ENCODE results near the gene GALNT18.

The GALNT18 gene

DNA sequence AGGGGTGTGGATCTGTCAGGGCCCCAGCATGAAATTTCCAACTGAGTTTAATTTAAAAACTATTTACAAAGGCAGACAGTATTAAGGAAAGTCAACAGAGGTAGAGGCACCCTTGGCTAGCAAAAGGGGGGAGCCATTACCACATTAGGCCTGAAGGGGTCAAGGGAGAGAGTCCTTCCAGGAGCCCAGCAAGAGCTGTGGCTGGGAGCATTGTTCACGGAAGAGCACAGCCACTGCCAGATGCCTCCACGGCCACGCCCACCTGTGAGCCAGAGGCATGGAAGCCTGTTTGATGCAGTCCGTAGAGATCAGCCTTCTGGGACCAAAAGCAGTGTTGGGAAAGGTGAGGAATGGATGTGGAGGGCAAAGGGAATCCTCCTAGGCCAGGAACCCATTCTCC, 102.6 kb downstream of the GALNT18 start:
- Histone ChIP-seq H3K4ac (ENCODE audit: low read length) (no peak overlapping the region), H3K9ac (ENCODE audit: low read depth, low read length, poor library complexity) (no peak overlapping the region), H3K18ac (ENCODE audit: low read length) (no peak overlapping the region), H3K4me1 (ENCODE audit: control insufficient read depth in 2 of 2, insufficient read depth in 1 of 2, low read depth in 1 of 2, low read length in 2 of 2) (peaks cover 0 to 7% of the 10 kb centered on the region in 2 donors), H2BK120ac (ENCODE audit: low read depth, low read length) (no peak overlapping the region), H2BK12ac (ENCODE audit: low read length) (no peak overlapping the region), H2BK15ac (ENCODE audit: low read length) (no peak overlapping the region), H3K9me3 (replicated peaks in 1 of 2; ENCODE audit: control insufficient read depth in 2 of 2, insufficient read depth in 1 of 2, low read depth in 1 of 2, low read length in 2 of 2) (no peaks in the 10 kb centered on the region), H2BK5ac (ENCODE audit: low read length) (no peak overlapping the region), H3K14ac (ENCODE audit: low read length) (peak overlapping the region; percentile 26), H3K4me3 (ENCODE audit: low read length in 2 of 2) (no peak overlapping the region), H2AK5ac (ENCODE audit: low read depth, low read length) (no peak overlapping the region), H2AFZ (ENCODE audit: low read length) (no peak overlapping the region), H4K91ac (ENCODE audit: low read depth, low read length, poor library complexity) (no peak overlapping the region), H3K4me2 (ENCODE audit: insufficient read depth, low read length, poor library complexity, severe bottlenecking) (no peak overlapping the region), H3K23ac (ENCODE audit: low read depth, low read length, poor library complexity) (no peak overlapping the region), H3K36me3 (replicated peaks in 1 of 2; ENCODE audit: control insufficient read depth in 2 of 2, insufficient read depth in 2 of 2, low read length in 2 of 2) (no peaks in the 10 kb centered on the region), H4K8ac (ENCODE audit: low read depth, low read length) (no peak overlapping the region), H3K79me1 (ENCODE audit: low read depth, low read length) (peaks cover 2% of the 10 kb centered on the region), H3K27ac (replicated peaks; ENCODE audit: low read length) (no peak overlapping the region), H3K27me3 (ENCODE audit: control insufficient read depth in 3 of 3, insufficient read depth in 3 of 3, low read depth in 1 of 3, low read length in 3 of 3) (peaks cover 0 to 5% (median 0%) of the 10 kb centered on the region in 3 experiments)
- DNase-seq (ENCODE audit: low spot score) = no peak
- no CpG with 5 or more reads among the region's 4 CpGs for WGBS, 2 donors (ENCODE audit: extremely low coverage in 2 of 2, insufficient read length in 2 of 2, insufficient replicate concordance in 1 of 2)

DNA sequence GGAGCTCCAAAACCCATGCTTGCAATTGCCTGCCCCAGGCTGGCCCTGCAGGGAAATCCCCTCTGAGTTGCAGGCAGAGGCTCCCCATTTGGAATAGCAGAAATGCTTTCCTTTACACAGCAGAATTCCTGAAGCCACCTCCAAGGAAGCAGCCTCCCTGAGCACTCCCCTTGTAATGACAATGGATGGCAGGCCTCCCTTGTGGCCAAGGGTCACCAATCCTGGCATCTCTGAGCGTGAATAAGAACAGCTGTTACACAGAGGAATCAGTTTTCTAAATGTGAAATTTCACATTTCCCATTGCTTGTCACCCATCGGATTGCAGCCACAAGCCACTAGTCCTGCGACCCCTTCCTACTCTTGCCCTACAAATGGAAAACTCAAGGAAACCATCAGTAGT, 107.6 kb downstream of the GALNT18 start:
- H3K36me3 ChIP-seq (replicated peaks in 1 of 2; ENCODE audit: control insufficient read depth in 2 of 2, insufficient read depth in 2 of 2, low read length in 2 of 2) = no peaks in the 10 kb centered on the region
- no peak overlapping the region for H2BK120ac ChIP-seq (ENCODE audit: low read depth, low read length)
- H2BK12ac ChIP-seq (ENCODE audit: low read length) = no peak overlapping the region
- no peaks in the 10 kb centered on the region for H3K79me1 ChIP-seq (ENCODE audit: low read depth, low read length)
- H3K9ac ChIP-seq (ENCODE audit: low read depth, low read length, poor library complexity) = no peak overlapping the region
- H4K91ac ChIP-seq (ENCODE audit: low read depth, low read length, poor library complexity) = no peak overlapping the region
- no peak overlapping the region for H4K8ac ChIP-seq (ENCODE audit: low read depth, low read length)
- peaks cover 2 to 33% of the 10 kb centered on the region in 2 donors for H3K4me1 ChIP-seq (ENCODE audit: control insufficient read depth in 2 of 2, insufficient read depth in 1 of 2, low read depth in 1 of 2, low read length in 2 of 2)
- H3K9me3 ChIP-seq (replicated peaks in 1 of 2; ENCODE audit: control insufficient read depth in 2 of 2, insufficient read depth in 1 of 2, low read depth in 1 of 2, low read length in 2 of 2) = no peaks in the 10 kb centered on the region
- no peak overlapping the region for H2AFZ ChIP-seq (ENCODE audit: low read length)
- H3K14ac ChIP-seq (ENCODE audit: low read length) = no peak overlapping the region
- no peak overlapping the region for H3K23ac ChIP-seq (ENCODE audit: low read depth, low read length, poor library complexity)
- H3K4me2 ChIP-seq (ENCODE audit: insufficient read depth, low read length, poor library complexity, severe bottlenecking) = no peak overlapping the region
- no peak overlapping the region for H3K27ac ChIP-seq (replicated peaks; ENCODE audit: low read length)
- no CpG with 5 or more reads among the region's 3 CpGs for WGBS, 2 donors (ENCODE audit: extremely low coverage in 2 of 2, insufficient read length in 2 of 2, insufficient replicate concordance in 1 of 2)
- no peak overlapping the region for H2BK5ac ChIP-seq (ENCODE audit: low read length)
- no peak overlapping the region for H2AK5ac ChIP-seq (ENCODE audit: low read depth, low read length)
- no peaks in the 10 kb centered on the region for H3K27me3 ChIP-seq (ENCODE audit: control insufficient read depth in 3 of 3, insufficient read depth in 3 of 3, low read depth in 1 of 3, low read length in 3 of 3)
- no peak overlapping the region for H3K4ac ChIP-seq (ENCODE audit: low read length)
- H3K4me3 ChIP-seq (ENCODE audit: low read length in 2 of 2) = no peak overlapping the region
- no peak overlapping the region for H2BK15ac ChIP-seq (ENCODE audit: low read length)
- no peak for DNase-seq (ENCODE audit: low spot score)
- peak overlapping the region; percentile 9 for H3K18ac ChIP-seq (ENCODE audit: low read length)

DNA sequence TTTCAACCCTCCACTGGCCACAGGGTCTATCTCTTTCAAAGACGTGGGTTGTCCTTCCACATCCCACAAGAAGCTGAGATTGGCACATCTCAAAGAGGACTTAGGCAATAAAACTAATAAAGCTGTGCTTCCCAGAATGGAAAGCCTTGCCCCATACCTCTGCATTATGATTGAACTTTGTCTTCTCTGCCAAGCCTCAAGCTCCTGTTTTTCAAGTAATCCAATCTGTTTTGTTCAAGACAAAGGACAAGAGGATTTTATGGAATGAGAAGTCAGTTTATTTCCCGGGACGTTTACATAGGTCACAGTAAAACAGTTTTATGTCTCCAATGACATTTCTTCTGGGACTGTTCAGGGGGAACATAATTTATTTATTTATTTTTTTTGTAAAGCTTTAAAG, 108.4 kb downstream of the GALNT18 start:
- Histone ChIP-seq H3K4me3 (ENCODE audit: low read length in 2 of 2) (no peak overlapping the region), H4K91ac (ENCODE audit: low read depth, low read length, poor library complexity) (no peak overlapping the region), H3K27ac (replicated peaks; ENCODE audit: low read length) (no peak overlapping the region), H2AK5ac (ENCODE audit: low read depth, low read length) (no peak overlapping the region), H3K79me1 (ENCODE audit: low read depth, low read length) (no peaks in the 10 kb centered on the region), H3K14ac (ENCODE audit: low read length) (no peak overlapping the region), H3K27me3 (ENCODE audit: control insufficient read depth in 3 of 3, insufficient read depth in 3 of 3, low read depth in 1 of 3, low read length in 3 of 3) (no peaks in the 10 kb centered on the region), H3K18ac (ENCODE audit: low read length) (no peak overlapping the region), H3K9me3 (replicated peaks in 1 of 2; ENCODE audit: control insufficient read depth in 2 of 2, insufficient read depth in 1 of 2, low read depth in 1 of 2, low read length in 2 of 2) (no peaks in the 10 kb centered on the region), H2BK5ac (ENCODE audit: low read length) (no peak overlapping the region), H2AFZ (ENCODE audit: low read length) (no peak overlapping the region), H3K36me3 (replicated peaks in 1 of 2; ENCODE audit: control insufficient read depth in 2 of 2, insufficient read depth in 2 of 2, low read length in 2 of 2) (no peaks in the 10 kb centered on the region), H2BK15ac (ENCODE audit: low read length) (no peak overlapping the region), H2BK120ac (ENCODE audit: low read depth, low read length) (no peak overlapping the region), H4K8ac (ENCODE audit: low read depth, low read length) (no peak overlapping the region), H3K4me2 (ENCODE audit: insufficient read depth, low read length, poor library complexity, severe bottlenecking) (no peak overlapping the region), H2BK12ac (ENCODE audit: low read length) (no peak overlapping the region), H3K23ac (ENCODE audit: low read depth, low read length, poor library complexity) (no peak overlapping the region), H3K4ac (ENCODE audit: low read length) (no peak overlapping the region), H3K4me1 (ENCODE audit: control insufficient read depth in 2 of 2, insufficient read depth in 1 of 2, low read depth in 1 of 2, low read length in 2 of 2) (peaks cover 2 to 33% of the 10 kb centered on the region in 2 donors), H3K9ac (ENCODE audit: low read depth, low read length, poor library complexity) (no peak overlapping the region)
- WGBS, 2 donors (ENCODE audit: extremely low coverage in 2 of 2, insufficient read length in 2 of 2, insufficient replicate concordance in 1 of 2) = no CpG with 5 or more reads among the region's 3 CpGs
- no peak for DNase-seq (ENCODE audit: low spot score)

DNA sequence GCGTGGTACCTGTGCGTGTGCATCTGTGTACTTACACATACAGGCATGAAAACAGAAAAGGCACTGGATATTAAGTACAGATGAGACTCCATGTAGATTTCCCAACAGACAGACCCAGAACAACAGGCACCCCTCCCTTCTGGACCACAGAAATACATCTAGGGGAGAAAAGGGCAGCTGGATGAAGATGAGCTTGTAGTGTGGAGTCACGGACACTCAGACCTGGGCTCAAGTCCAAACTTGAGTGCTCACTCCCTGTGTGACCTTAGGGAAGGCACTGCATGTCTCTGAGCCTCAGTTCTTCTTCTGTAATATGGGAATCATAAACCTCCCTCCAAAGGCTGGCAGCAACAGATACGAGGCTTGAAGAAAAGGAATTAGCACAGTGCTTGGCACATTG, 108.9 kb downstream of the GALNT18 start:
- no peak overlapping the region for H3K4me2 ChIP-seq (ENCODE audit: insufficient read depth, low read length, poor library complexity, severe bottlenecking)
- H4K8ac ChIP-seq (ENCODE audit: low read depth, low read length) = no peak overlapping the region
- H3K14ac ChIP-seq (ENCODE audit: low read length) = no peak overlapping the region
- no peak overlapping the region for H2BK120ac ChIP-seq (ENCODE audit: low read depth, low read length)
- no peaks in the 10 kb centered on the region for H3K9me3 ChIP-seq (replicated peaks in 1 of 2; ENCODE audit: control insufficient read depth in 2 of 2, insufficient read depth in 1 of 2, low read depth in 1 of 2, low read length in 2 of 2)
- WGBS, 2 donors (ENCODE audit: extremely low coverage in 2 of 2, insufficient read length in 2 of 2, insufficient replicate concordance in 1 of 2) = no CpG with 5 or more reads among the region's 4 CpGs
- no peaks in the 10 kb centered on the region for H3K36me3 ChIP-seq (replicated peaks in 1 of 2; ENCODE audit: control insufficient read depth in 2 of 2, insufficient read depth in 2 of 2, low read length in 2 of 2)
- no peak overlapping the region for H2BK5ac ChIP-seq (ENCODE audit: low read length)
- DNase-seq (ENCODE audit: low spot score) = no peak
- no peak overlapping the region for H4K91ac ChIP-seq (ENCODE audit: low read depth, low read length, poor library complexity)
- no peaks in the 10 kb centered on the region for H3K27me3 ChIP-seq (ENCODE audit: control insufficient read depth in 3 of 3, insufficient read depth in 3 of 3, low read depth in 1 of 3, low read length in 3 of 3)
- H3K4me1 ChIP-seq (ENCODE audit: control insufficient read depth in 2 of 2, insufficient read depth in 1 of 2, low read depth in 1 of 2, low read length in 2 of 2) = peaks cover 2 to 33% of the 10 kb centered on the region in 2 donors
- no peak overlapping the region for H3K27ac ChIP-seq (replicated peaks; ENCODE audit: low read length)
- H3K18ac ChIP-seq (ENCODE audit: low read length) = no peak overlapping the region
- H3K4me3 ChIP-seq (ENCODE audit: low read length in 2 of 2) = no peak overlapping the region
- H2AFZ ChIP-seq (ENCODE audit: low read length) = no peak overlapping the region
- H2AK5ac ChIP-seq (ENCODE audit: low read depth, low read length) = no peak overlapping the region
- H2BK12ac ChIP-seq (ENCODE audit: low read length) = no peak overlapping the region
- no peak overlapping the region for H3K4ac ChIP-seq (ENCODE audit: low read length)
- H3K79me1 ChIP-seq (ENCODE audit: low read depth, low read length) = no peaks in the 10 kb centered on the region
- no peak overlapping the region for H3K9ac ChIP-seq (ENCODE audit: low read depth, low read length, poor library complexity)
- H2BK15ac ChIP-seq (ENCODE audit: low read length) = no peak overlapping the region
- H3K23ac ChIP-seq (ENCODE audit: low read depth, low read length, poor library complexity) = no peak overlapping the region

All from neuronal stem cell (in vitro differentiated cells).